T-helper 17 cell (primary cell): Measurements from ENCODE around the gene SLC22A25. TPM values are rescaled to one million over a fixed set of nuclear protein-coding genes. Genes with fewer than 3 reads are reported as not detected.
"Not testable (repeated sequence)": the region's sequence is repeated elsewhere in the genome, so short reads cannot be mapped to it uniquely, and the experiment has no call there.

Source experiments
- ATAC-seq: fragments of 150-1000 bp; cut with Tn5 transposase; 2 replicates; pipeline ENCODE4 v1.10.0; 2021; ENCODE audit warnings: mild to moderate bottlenecking, moderate library complexity
- DNase-seq, 3 donors: peaks; one replicate each; pipeline versions ENCODE4 v3.0.0 to v3.0.0-alpha.2; 2020 to 2021
- H3K9me3 ChIP-seq: one replicate; pipeline ENCODE4 v1.7.0; 2013; ENCODE audit warnings: low read length, mild to moderate bottlenecking; ENCODE audit not compliant: control insufficient read depth, poor library complexity, severe bottlenecking
- H3K27ac Mint-ChIP-seq: one replicate; pipeline ENCODE4 v1.8.0; 2022; ENCODE audit warnings: mild to moderate bottlenecking, moderate library complexity, mixed read lengths
- H3K27me3 Mint-ChIP-seq: one replicate; pipeline ENCODE4 v1.8.0; 2022; ENCODE audit warnings: mixed read lengths
- H3K36me3 Mint-ChIP-seq: one replicate; pipeline ENCODE4 v1.8.0; 2022; ENCODE audit warnings: low read depth, mixed read lengths
- H3K4me1 Mint-ChIP-seq: one replicate; pipeline ENCODE4 v1.8.0; 2022; ENCODE audit warnings: mild to moderate bottlenecking, mixed read lengths
- H3K4me3 Mint-ChIP-seq: one replicate; pipeline ENCODE4 v1.8.0; 2022; ENCODE audit warnings: mild to moderate bottlenecking, moderate library complexity, mixed read lengths
- total RNA-seq, 4 donors: library from RNA in 2 of 4; stranded (reverse) in 2 of 4; gene quantifications; one replicate each; pipeline ENCODE4 v1.2.3 and lab custom pipeline; 2022 to 2026

Gene SLC22A25
- total RNA-seq (not detected), total RNA-seq (lab: John Stamatoyannopoulos, UW) (0 reads per million in 2 donors)

- Mint-ChIP-seq H3K36me3 (no peaks in the 10 kb centered on the region), H3K4me3 (no peak within 1 kb of the TSS), H3K27me3 (peaks cover 55% of the 10 kb centered on the region), H3K4me1 (peaks cover 3% of the 10 kb centered on the region), H3K27ac (no peak within 1 kb of the TSS)
- H3K9me3 ChIP-seq, result no peaks in the 10 kb centered on the region
- no peak for DNase-seq
- no peak for ATAC-seq
Measured at GRCh38 chr11:63243533-63243932, at the start of gene SLC22A25. Gene SLC22A25, minus strand, starts transcription at chr11:63243599. Its CDS starts 13,947 bp downstream, at chr11:63229652.

DNA sequence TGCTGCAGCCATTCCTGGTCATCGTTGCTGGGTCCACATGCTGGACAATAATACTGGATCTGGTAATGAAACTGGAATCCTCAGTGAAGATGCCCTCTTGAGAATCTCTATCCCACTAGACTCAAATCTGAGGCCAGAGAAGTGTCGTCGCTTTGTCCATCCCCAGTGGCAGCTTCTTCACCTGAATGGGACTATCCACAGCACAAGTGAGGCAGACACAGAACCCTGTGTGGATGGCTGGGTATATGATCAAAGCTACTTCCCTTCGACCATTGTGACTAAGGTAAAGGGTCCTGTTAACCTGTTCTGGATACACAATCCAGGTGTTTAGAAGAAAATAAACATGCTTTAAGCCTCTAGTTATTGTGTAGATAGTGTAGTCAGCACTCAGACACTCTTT lies 46.9 kb upstream of the SLC22A25 start:
- H3K4me1 Mint-ChIP-seq, result no peaks in the 10 kb centered on the region
- peaks cover 8% of the 10 kb centered on the region for H3K27me3 Mint-ChIP-seq

DNA sequence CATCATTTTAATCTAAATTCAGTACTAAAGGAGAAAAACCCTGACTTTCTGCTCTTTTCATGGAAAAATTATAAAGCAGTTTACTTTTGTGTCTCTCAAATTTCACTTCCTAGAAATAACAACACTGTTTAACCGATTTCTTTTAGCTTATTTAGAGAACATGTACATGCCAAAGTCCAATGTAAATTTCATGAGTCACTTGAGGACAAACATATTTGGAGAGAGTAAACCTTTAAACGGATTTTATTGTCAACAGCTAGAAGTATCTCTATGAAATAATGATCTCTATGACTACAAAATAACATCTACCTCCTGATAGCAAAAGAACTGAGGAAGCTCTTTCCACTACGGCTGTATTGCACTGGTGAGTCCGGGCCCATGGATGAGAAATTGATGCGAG lies 46.3 kb upstream of the SLC22A25 start:
- Mint-ChIP-seq H3K4me1 (no peaks in the 10 kb centered on the region), H3K4me3 (no peak overlapping the region), H3K27me3 (peaks cover 13% of the 10 kb centered on the region), H3K36me3 (peaks cover 2% of the 10 kb centered on the region), H3K27ac (no peak overlapping the region)
- ATAC-seq, result no peak
- peaks cover 4% of the 10 kb centered on the region for H3K9me3 ChIP-seq
- DNase-seq, result no peak

More for the DNA sequence above, 46.9 kb upstream of the SLC22A25 start:
- H3K4me3 Mint-ChIP-seq, result no peak overlapping the region
- no peak overlapping the region for H3K27ac Mint-ChIP-seq
- DNase-seq, result no peak
- peaks cover 2% of the 10 kb centered on the region for H3K36me3 Mint-ChIP-seq
- ATAC-seq, result no peak
- peaks cover 4% of the 10 kb centered on the region for H3K9me3 ChIP-seq

DNA sequence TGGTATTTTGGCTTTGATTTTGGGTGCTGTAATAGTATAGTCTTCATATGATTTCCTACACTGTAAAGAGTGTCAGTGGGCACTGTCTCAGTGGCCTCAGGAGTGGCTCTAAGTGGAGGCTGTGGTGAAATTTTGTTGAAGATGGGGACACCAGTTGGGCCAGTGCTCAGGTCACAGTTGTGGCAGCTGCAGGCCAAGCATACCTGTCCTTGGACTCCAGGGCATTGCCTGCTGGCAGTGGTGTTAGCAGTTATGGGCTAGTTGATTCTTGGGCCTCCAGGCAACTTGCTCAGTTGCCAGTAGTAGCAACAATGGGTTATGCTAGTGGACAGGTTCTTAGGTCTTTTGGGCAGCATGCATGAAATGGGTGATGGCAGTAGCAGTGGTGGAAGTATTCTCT lies 39.2 kb upstream of the SLC22A25 start:
- H3K36me3 Mint-ChIP-seq, result peaks cover 4% of the 10 kb centered on the region
- no peaks in the 10 kb centered on the region for H3K9me3 ChIP-seq
- no peak for ATAC-seq
- H3K4me3 Mint-ChIP-seq, result no peak overlapping the region
- no peak overlapping the region for H3K27ac Mint-ChIP-seq
- H3K27me3 Mint-ChIP-seq, result peaks cover 71% of the 10 kb centered on the region
- DNase-seq, result no peak
- peaks cover 2% of the 10 kb centered on the region for H3K4me1 Mint-ChIP-seq

DNA sequence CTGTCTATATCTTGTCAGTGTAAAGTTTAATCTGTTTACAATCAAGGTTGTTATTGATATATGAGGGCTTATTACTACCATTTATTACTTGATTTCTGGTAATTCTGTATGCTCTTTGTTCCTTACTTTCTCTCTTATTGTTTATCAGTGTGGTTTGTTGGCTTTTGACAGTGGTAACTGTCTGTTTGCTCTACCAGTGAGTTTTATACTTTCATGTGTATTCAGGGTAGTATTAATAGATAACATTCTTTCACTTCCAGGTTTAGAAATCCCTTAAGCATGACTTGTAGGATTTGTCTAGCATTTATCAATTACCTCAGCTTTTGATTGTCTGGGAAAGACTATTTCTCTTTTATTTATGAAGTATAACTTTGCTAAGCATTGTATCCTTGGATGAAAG lies 37.5 kb upstream of the SLC22A25 start:
- H3K9me3 ChIP-seq, result no peaks in the 10 kb centered on the region
- peaks cover 2% of the 10 kb centered on the region for H3K36me3 Mint-ChIP-seq
- H3K27me3 Mint-ChIP-seq, result peaks cover 76% of the 10 kb centered on the region
- DNase-seq (no peak), ATAC-seq (no peak)
- H3K4me3 Mint-ChIP-seq, result no peak overlapping the region
- no peak overlapping the region for H3K27ac Mint-ChIP-seq
- peaks cover 2% of the 10 kb centered on the region for H3K4me1 Mint-ChIP-seq

- Mint-ChIP-seq H3K27ac (peak overlapping the region; percentile 48), H3K27me3 (peaks cover 66% of the 10 kb centered on the region), H3K36me3 (peaks cover 3% of the 10 kb centered on the region), H3K4me3 (no peak overlapping the region), H3K4me1 (peaks cover 2% of the 10 kb centered on the region)
- H3K9me3 ChIP-seq, result no peaks in the 10 kb centered on the region
- ATAC-seq (no peak), DNase-seq (no peak)
Measured at GRCh38 chr11:63277345-63277943, 34.0 kb upstream of the SLC22A25 start.

- Mint-ChIP-seq H3K4me3 (no peak overlapping the region), H3K27ac (no peak overlapping the region), H3K4me1 (peaks cover 2% of the 10 kb centered on the region), H3K36me3 (peaks cover 3% of the 10 kb centered on the region), H3K27me3 (peaks cover 58% of the 10 kb centered on the region)
- no peak for DNase-seq
- H3K9me3 ChIP-seq, result no peaks in the 10 kb centered on the region
- ATAC-seq, result no peak
Measured at GRCh38 chr11:63274776-63275175, 31.4 kb upstream of the SLC22A25 start.

- no peak for ATAC-seq
Measured at GRCh38 chr11:63273685-63274084, 30.3 kb upstream of the SLC22A25 start.

GRCh38 chr11:63262547-63262946 lies 19.1 kb upstream of the SLC22A25 start:
- no peaks in the 10 kb centered on the region for H3K9me3 ChIP-seq
- DNase-seq (no peak), ATAC-seq (no peak)
- no peaks in the 10 kb centered on the region for H3K4me1 Mint-ChIP-seq
- peaks cover 36% of the 10 kb centered on the region for H3K27me3 Mint-ChIP-seq
- peaks cover 4% of the 10 kb centered on the region for H3K36me3 Mint-ChIP-seq
- no peak overlapping the region for H3K4me3 Mint-ChIP-seq
- H3K27ac Mint-ChIP-seq, result no peak overlapping the region

More at GRCh38 chr11:63273685-63274084, 30.3 kb upstream of the SLC22A25 start:
- Mint-ChIP-seq H3K27ac (no peak overlapping the region), H3K4me3 (no peak overlapping the region), H3K4me1 (peaks cover 2% of the 10 kb centered on the region), H3K27me3 (peaks cover 53% of the 10 kb centered on the region), H3K36me3 (peaks cover 3% of the 10 kb centered on the region)
- DNase-seq, result no peak
- no peaks in the 10 kb centered on the region for H3K9me3 ChIP-seq

GRCh38 chr11:63251312-63251711 lies 7.9 kb upstream of the SLC22A25 start:
- Mint-ChIP-seq H3K27ac (no peak overlapping the region), H3K27me3 (peaks cover 51% of the 10 kb centered on the region), H3K4me1 (no peaks in the 10 kb centered on the region), H3K4me3 (no peak overlapping the region), H3K36me3 (no peaks in the 10 kb centered on the region)
- H3K9me3 ChIP-seq, result no peaks in the 10 kb centered on the region
- no peak for DNase-seq
- no peak for ATAC-seq

GRCh38 chr11:63250162-63251050 lies 7.0 kb upstream of the SLC22A25 start:
- ATAC-seq, result no peak
- Mint-ChIP-seq H3K27ac (no peak overlapping the region), H3K4me1 (no peaks in the 10 kb centered on the region), H3K4me3 (no peak overlapping the region), H3K36me3 (no peaks in the 10 kb centered on the region), H3K27me3 (peaks cover 55% of the 10 kb centered on the region)
- no peak for DNase-seq
- no peaks in the 10 kb centered on the region for H3K9me3 ChIP-seq

DNA sequence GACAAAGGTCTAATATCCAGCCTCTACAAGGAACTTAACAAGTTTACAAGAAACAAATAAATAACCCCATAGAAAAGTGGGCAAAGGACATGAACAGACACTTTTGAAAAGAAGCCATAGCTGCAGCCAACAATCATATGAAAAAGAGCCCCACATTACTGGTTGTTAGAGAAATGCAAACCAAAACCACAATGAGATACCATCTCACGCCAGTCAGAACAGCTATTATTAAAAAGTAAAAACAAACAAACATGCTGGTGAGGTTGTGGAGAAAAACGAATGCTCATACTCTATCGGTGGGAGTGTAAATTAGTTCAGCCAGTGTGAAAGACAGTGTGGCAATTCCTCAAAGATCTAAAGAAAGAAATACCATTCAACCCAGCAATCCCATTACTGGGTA lies 5.6 kb upstream of the SLC22A25 start:
- Mint-ChIP-seq H3K27ac (no peak overlapping the region), H3K36me3 (no peaks in the 10 kb centered on the region), H3K27me3 (peaks cover 59% of the 10 kb centered on the region), H3K4me3 (no peak overlapping the region), H3K4me1 (no peaks in the 10 kb centered on the region)
- ATAC-seq, result no peak
- DNase-seq, result no peak
- no peaks in the 10 kb centered on the region for H3K9me3 ChIP-seq

- not testable (repeated sequence) for H3K9me3 ChIP-seq, H3K4me3 Mint-ChIP-seq, H3K27ac Mint-ChIP-seq, DNase-seq, ATAC-seq, H3K36me3 Mint-ChIP-seq, H3K4me1 Mint-ChIP-seq
- H3K27me3 Mint-ChIP-seq, result peaks cover 66% of the 10 kb centered on the region
Measured at GRCh38 chr11:63247237-63248002, 4.0 kb upstream of the SLC22A25 start.
